HG03457 (cell line): ENCODE results near the gene YBX1.

Experiments
- ATAC-seq: cut with Tn5 transposase; IDR thresholded peaks from one replicate; pipeline ENCODE4 v1.9.1; 2021; ENCODE audit warnings: moderate number of reproducible peaks; ENCODE audit not compliant: unreplicated experiment

Gene YBX1

GRCh38 chr1:42734201-42735035 lies 52.2 kb downstream of the YBX1 start:
- no peak for ATAC-seq

GRCh38 chr1:42735056-42735455 lies 52.8 kb downstream of the YBX1 start:
- ATAC-seq = no peak

GRCh38 chr1:42735477-42736105 lies 53.4 kb downstream of the YBX1 start:
- ATAC-seq = no peak

GRCh38 chr1:42736152-42736551 lies 53.9 kb downstream of the YBX1 start:
- no peak for ATAC-seq

- ATAC-seq = no peak
Observed at GRCh38 chr1:42736571-42737200, 54.5 kb downstream of the YBX1 start.

- no peak for ATAC-seq
Observed at GRCh38 chr1:42737257-42737656, 55.0 kb downstream of the YBX1 start.

GRCh38 chr1:42737986-42738677 lies 55.9 kb downstream of the YBX1 start:
- ATAC-seq = no peak

- no peak for ATAC-seq
Observed at GRCh38 chr1:42738678-42739226, 56.5 kb downstream of the YBX1 start.

- no peak for ATAC-seq
Observed at GRCh38 chr1:42739753-42740700, 57.8 kb downstream of the YBX1 start, which contains the start of gene CLDN19. TSS of gene CLDN19 (minus strand) at chr1:42740236. CDS start at chr1:42740063, 173 bp downstream.

- ATAC-seq = no peak
Observed at GRCh38 chr1:42740851-42741580, 58.8 kb downstream of the YBX1 start.

- ATAC-seq = no peak
Observed at GRCh38 chr1:42741706-42742105, 59.5 kb downstream of the YBX1 start.

- ATAC-seq = no peak
Observed at GRCh38 chr1:42742141-42742540, 59.9 kb downstream of the YBX1 start.

- ATAC-seq = no peak
Observed at GRCh38 chr1:42742617-42743316, 60.5 kb downstream of the YBX1 start.

GRCh38 chr1:42743317-42744147 lies 61.3 kb downstream of the YBX1 start:
- ATAC-seq = no peak

- ATAC-seq = no peak
Observed at GRCh38 chr1:42744148-42744413, 61.9 kb downstream of the YBX1 start.

- ATAC-seq = no peak
Observed at GRCh38 chr1:42745851-42746250, 63.6 kb downstream of the YBX1 start.

- no peak for ATAC-seq
Observed at GRCh38 chr1:42746436-42747105, 64.4 kb downstream of the YBX1 start.
